Ovary (tissue), 9 donors: ENCODE results near the gene SLC18A3. TPM values are rescaled to one million over a fixed set of nuclear protein-coding genes. Genes with fewer than 3 reads are reported as not detected.

Source experiments
- DNase-seq, 5 donors: peaks; one replicate each; pipeline ENCODE4 v3.0.0-alpha.2; 2019 to 2020
- H3K27ac ChIP-seq, 2 donors: fragments of 200-600 bp; one replicate each; pipeline versions ENCODE4 v1.5.1 to v1.8.0; 2019 to 2022
- H3K27me3 ChIP-seq: fragments of 200-600 bp; one replicate; pipeline ENCODE4 v1.8.0; 2022
- H3K36me3 ChIP-seq: fragments of 200-600 bp; sonication (generic); one replicate; pipeline ENCODE4 v1.5.1; 2019
- H3K4me1 ChIP-seq: one replicate; pipeline ENCODE4 v1.8.1; 2013; ENCODE audit warnings: mild to moderate bottlenecking, moderate library complexity; ENCODE audit not compliant: insufficient read depth
- H3K4me3 ChIP-seq: fragments of 200-600 bp; sonication (generic); one replicate; pipeline ENCODE4 v1.5.1; 2017
- H3K9me3 ChIP-seq, 2 donors: fragments of 200-600 bp in 1 of 2; sonication (generic) in 1 of 2; one replicate each; pipeline versions ENCODE4 v1.5.1 to v1.8.1; 2013 to 2019; ENCODE audit warnings: mild to moderate bottlenecking in 1 of 2, moderate library complexity in 1 of 2
- CTCF ChIP-seq, 3 donors: fragments of 450-650 bp in 2 of 3; fragments of 200-600 bp in 1 of 3; IDR thresholded peaks; one replicate each; pipeline versions ENCODE4 v1.5.1 to v1.8.0; 2016 to 2022; ENCODE audit warnings: antibody characterized with exemption in 3 of 3, mild to moderate bottlenecking in 1 of 3
- EP300 ChIP-seq: sonication (generic); formaldehyde crosslinking; IDR thresholded peaks from one replicate; pipeline ENCODE4 v1.6.1; 2017; ENCODE audit warnings: antibody characterized with exemption
- POLR2A ChIP-seq: fragments of 450-650 bp; IDR thresholded peaks from one replicate; pipeline ENCODE4 v1.6.1; 2017; ENCODE audit warnings: antibody characterized with exemption, mild to moderate bottlenecking, moderate library complexity
- WGBS, 3 donors: extraction: QIAGEN DNeasy Blood & Tissue Kit in 1 of 3; methylation state at CpG; one replicate each; pipeline versions ENCODE4 v1.1.5 to v1.1.7; 2013 to 2017; 5-methylcytosine and 5-hydroxymethylcytosine counted together
- intact Hi-C, 4 donors: fragments of 100-400 bp; cut with DNase I; formaldehyde crosslinking; loops; one replicate each; pipeline versions ENCODE4 v1.11.0 to v1.15.1; 2022 to 2023
- polyA plus RNA-seq, 2 donors: library from polyadenylated mRNA; stranded (reverse); fragments of 200-250 nt in 1 of 2; fragments of 350-450 nt in 1 of 2; fragmentation: Illumina TruSeq in 1 of 2; extraction: RNeasy Lipid Tissue Mini Kit (QIAGEN cat#74804) in 1 of 2; gene quantifications; one replicate each; pipeline ENCODE4 v1.2.3, GENCODE V29; 2013 to 2014
- total RNA-seq, 7 donors: library from RNA; depleted of rRNA in 2 of 7; stranded (reverse); fragments of >200 nt in 2 of 7; fragmentation: NEBNext Ultra II Directional in 3 of 7; extraction: Animal tissue kit (Norgen Biotek cat#: 25700) in 3 of 7; gene quantifications; one replicate each; pipeline versions ENCODE4 v1.1.0 to v1.2.4, GENCODE V29; 2016 to 2023
- donor health status: DM: no; HTN: no; CAD: no; lungs with moderate emphysema.
- donor health status: DM: no; HTN: no; CAD: no.
- donor health status: Bipolar disorder and iron deficiency.
- donor health status: DM: yes; HTN: yes; CAD: no.
- donor health status: DM: no; HTN: no; CAD: no.
- donor health status: DM: yes; HTN: yes; CAD: no.

Gene SLC18A3
- total and polyA plus RNA-seq, 9 donors, result not detected

- no peak for TF ChIP-seq EP300
- no peaks in the 10 kb centered on the region for H3K9me3 ChIP-seq
Observed at GRCh38 chr10:49653273-49653929, 43.3 kb downstream of the SLC18A3 start.

GRCh38 chr10:49654036-49654693, 44.1 kb downstream of the SLC18A3 start:
- Histone ChIP-seq H3K36me3 (no peaks in the 10 kb centered on the region), H3K9me3 (no peaks in the 10 kb centered on the region), H3K4me1 (no peaks in the 10 kb centered on the region), H3K27me3 (no peaks in the 10 kb centered on the region), H3K4me3 (no peak overlapping the region), H3K27ac (no peak overlapping the region)
- TF ChIP-seq EP300 (no peak), POLR2A (no peak), CTCF (IDR thresholded peaks at IDR 0.05) (no peak)
- intact Hi-C loops, result no loop called here
- no peak for DNase-seq
- whole genome bisulfite sequencing, 3 donors, result 32 to 48% (median 35%) methylated on average over 5 of the region's 5 CpGs

More at GRCh38 chr10:49653273-49653929, 43.3 kb downstream of the SLC18A3 start:
- WGBS, 3 donors, result 70 to 76% (median 70%) methylated on average over 11 of the region's 11 CpGs
- Histone ChIP-seq H3K36me3 (no peaks in the 10 kb centered on the region), H3K27ac (no peak overlapping the region), H3K4me1 (no peaks in the 10 kb centered on the region), H3K27me3 (no peaks in the 10 kb centered on the region), H3K4me3 (no peak overlapping the region)
- DNase-seq, result no peak
- intact Hi-C loops, result no loop called here

GRCh38 chr10:49655099-49655498, 45.0 kb downstream of the SLC18A3 start:
- TF ChIP-seq CTCF (IDR thresholded peaks at IDR 0.05), result no peak
- TF ChIP-seq EP300, result no peak
- TF ChIP-seq POLR2A, result no peak
- DNase-seq, result no peak
- no peaks in the 10 kb centered on the region for H3K4me1 ChIP-seq
- H3K36me3 ChIP-seq, result no peaks in the 10 kb centered on the region
- no peak overlapping the region for H3K27ac ChIP-seq
- intact Hi-C loops, result no loop called here
- no peaks in the 10 kb centered on the region for H3K9me3 ChIP-seq
- H3K27me3 ChIP-seq, result no peaks in the 10 kb centered on the region
- H3K4me3 ChIP-seq, result no peak overlapping the region
- WGBS, 3 donors, result 85 to 91% (median 85%) methylated on average over 18 of the region's 18 CpGs

GRCh38 chr10:49656845-49657493, 46.9 kb downstream of the SLC18A3 start:
- Histone ChIP-seq H3K4me1 (no peaks in the 10 kb centered on the region), H3K4me3 (no peak overlapping the region), H3K27me3 (no peaks in the 10 kb centered on the region), H3K9me3 (no peaks in the 10 kb centered on the region), H3K27ac (no peak overlapping the region), H3K36me3 (no peaks in the 10 kb centered on the region)
- DNase-seq, result no peak
- TF ChIP-seq POLR2A (no peak), CTCF (IDR thresholded peaks at IDR 0.05) (no peak), EP300 (no peak)
- 73 to 87% (median 78%) methylated on average over 9 of the region's 9 CpGs for WGBS, 3 donors
- intact Hi-C loops, result no loop called here

- no peaks in the 10 kb centered on the region for H3K4me1 ChIP-seq
- DNase-seq, result no peak
- intact Hi-C loops, result no loop called here
- no peaks in the 10 kb centered on the region for H3K27me3 ChIP-seq
- H3K27ac ChIP-seq, result no peak overlapping the region
- TF ChIP-seq CTCF (IDR thresholded peaks at IDR 0.05) (no peak), POLR2A (no peak)
- H3K9me3 ChIP-seq, result no peaks in the 10 kb centered on the region
- 66 to 83% (median 74%) methylated on average over 1 of the region's 1 CpG for WGBS, 3 donors
- H3K36me3 ChIP-seq, result no peaks in the 10 kb centered on the region
- H3K4me3 ChIP-seq, result no peak overlapping the region
Observed at GRCh38 chr10:49657606-49658005, 47.5 kb downstream of the SLC18A3 start.
